Fibroblast of skin of right biceps (primary cell): ENCODE measurements around the gene PLA2G2C.
"Not testable (repeated sequence)": the region's sequence is repeated elsewhere in the genome, so short reads cannot be mapped to it uniquely, and the experiment has no call there.

Experiments
- DNase-seq: peaks from one replicate; pipeline ENCODE4 v3.0.0-alpha.2; 2013

The PLA2G2C gene

DNA sequence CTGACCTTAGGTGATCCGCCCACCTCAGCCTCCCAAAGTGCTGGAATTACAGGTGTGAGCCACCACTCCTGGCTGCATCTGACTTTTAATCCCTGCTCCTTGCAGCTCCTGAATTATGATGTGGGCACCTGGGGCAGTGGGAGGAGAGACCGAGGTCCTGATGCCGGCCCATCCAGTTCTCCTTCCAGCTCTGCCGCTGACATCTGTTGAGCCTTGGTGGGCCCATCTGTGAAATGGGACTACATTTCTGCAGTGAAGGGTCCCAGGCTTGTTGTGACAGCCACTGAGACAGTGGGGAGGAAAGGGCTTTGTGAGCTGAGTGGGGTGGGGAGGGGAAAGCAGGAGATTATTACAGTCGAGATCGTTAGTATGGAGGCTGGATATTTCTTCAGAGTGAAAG, 35.3 kb downstream of the PLA2G2C start:
- no peak for DNase-seq

- DNase-seq = no peak
Measured at GRCh38 chr1:20150326-20150705, 36.0 kb downstream of the PLA2G2C start.

- no peak for DNase-seq
Measured at GRCh38 chr1:20149601-20150325, 36.6 kb downstream of the PLA2G2C start.

GRCh38 chr1:20148571-20149500, 37.5 kb downstream of the PLA2G2C start:
- DNase-seq = no peak

DNA sequence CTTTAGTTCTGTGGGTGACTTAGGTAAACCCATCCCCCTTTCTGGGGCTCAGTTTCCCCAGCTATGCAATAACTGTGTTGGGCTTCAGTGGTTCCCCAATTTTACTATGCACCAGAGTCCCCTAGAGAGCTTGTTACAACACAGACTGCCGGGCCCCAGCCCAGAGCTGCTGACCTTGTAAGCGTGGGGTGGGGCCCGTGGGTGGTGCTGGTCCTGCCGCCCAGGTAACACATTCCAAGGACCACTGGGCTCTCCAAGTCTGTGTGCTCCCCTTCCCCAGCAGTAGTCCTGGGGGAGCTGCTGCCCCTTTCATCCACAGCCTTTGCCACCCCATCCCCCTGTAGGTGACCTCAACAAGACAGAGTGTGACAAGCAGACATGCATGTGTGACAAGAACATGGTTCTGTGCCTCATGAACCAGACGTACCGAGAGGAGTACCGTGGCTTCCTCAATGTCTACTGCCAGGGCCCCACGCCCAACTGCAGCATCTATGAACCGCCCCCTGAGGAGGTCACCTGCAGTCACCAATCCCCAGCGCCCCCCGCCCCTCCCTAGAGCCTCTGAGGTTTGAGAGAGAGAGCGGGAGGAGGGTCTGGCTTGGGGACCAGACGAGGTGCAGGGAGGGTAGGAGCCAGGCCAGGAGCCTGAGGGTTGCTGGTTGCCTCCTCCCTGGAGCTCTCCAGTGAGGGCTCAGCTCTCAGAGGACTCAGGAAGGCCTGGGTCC, 38.3 kb downstream of the PLA2G2C start:
- no peak for DNase-seq

DNA sequence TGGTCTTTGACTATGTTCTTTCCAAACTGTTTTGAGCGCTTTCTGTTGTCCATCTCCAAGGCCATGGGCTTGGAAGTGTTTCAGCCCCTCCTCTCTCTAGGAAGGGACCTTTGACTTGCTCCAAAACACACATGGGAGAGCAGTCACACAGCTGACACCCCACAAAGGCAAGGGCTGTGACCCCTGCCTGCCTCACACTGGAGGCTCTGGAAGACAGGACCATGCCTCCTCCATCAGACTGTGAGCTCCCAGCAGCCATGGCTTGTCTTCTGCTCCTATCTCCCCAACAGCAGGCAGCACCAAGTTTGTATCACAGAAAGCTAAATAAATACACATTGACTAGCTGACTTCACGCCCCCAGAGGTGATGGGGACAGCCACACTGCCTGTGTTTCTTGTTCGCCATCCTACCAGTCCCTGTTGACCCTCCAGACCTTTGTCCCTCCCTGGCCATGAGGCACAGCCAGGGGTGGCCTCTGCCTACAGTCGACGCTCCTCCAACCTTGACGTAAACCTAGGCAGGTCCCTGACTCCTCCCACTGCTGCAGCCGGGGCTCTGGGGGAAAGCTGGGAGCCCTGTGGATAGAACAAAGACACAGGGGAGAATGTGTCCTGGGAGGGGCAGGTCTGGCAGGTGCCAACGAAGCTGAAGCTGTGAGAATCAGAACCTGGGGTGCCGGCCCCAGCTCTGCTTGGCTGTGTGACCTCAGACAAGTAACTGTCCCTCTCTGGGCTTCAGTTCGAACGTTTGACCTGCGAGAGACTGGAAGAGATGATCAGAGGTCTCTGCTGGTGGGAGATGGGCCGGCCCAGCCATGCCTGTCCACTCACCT, 42.4 kb downstream of the PLA2G2C start:
- DNase-seq = no peak

DNA sequence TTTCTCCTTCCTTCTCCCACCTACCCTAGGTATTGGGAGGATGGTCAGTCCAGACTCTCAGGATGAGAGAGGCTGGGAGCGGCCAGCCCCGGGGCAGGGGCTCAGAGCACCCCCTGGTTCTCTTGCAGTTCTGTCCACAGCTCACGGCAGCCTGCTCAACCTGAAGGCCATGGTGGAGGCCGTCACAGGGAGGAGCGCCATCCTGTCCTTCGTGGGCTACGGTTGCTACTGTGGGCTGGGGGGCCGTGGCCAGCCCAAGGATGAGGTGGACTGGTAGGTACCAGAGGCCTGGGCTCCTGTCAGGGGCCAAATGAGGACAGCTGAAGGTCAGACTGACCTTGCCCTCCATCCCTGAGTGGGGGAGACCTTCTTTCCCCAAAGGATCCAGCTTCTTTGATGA, 43.0 kb downstream of the PLA2G2C start:
- DNase-seq = no peak

DNA sequence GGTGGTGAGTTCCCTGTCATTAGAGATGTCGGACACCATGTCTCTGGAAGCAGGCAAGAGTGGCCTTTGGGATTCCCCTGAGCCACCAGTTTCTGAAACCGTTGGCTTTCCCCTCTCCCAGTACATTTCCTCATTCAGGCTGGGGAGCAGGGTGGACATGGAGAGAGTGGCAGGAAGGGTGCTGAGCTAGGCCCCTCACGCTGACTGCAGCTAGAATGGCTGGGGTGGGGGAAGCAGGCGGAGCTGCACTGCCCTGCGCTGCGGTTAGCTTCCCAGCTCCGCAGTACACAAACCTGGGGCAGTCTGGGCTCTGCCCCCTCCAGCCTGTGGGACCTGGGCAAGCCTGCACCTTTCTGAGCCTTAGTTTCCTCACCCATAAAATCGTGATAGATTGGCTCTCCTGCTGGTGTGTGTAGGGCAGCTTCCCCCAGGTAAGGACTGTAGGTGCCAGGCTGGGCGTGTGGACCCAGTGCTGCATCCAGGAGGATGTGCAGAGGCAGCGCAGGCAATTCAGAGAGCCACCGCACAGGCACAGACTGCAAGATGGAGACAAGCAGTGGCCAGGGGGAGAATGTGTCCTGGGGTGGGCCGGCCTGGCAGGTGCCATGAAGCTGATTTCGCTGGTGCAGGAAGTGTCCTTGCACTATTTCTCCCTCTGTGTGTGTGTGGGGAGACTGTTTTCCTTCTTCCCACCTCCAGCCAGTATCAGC, 44.2 kb downstream of the PLA2G2C start:
- DNase-seq = no peak

GRCh38 chr1:20141466-20141865, 44.9 kb downstream of the PLA2G2C start:
- no peak for DNase-seq

DNA sequence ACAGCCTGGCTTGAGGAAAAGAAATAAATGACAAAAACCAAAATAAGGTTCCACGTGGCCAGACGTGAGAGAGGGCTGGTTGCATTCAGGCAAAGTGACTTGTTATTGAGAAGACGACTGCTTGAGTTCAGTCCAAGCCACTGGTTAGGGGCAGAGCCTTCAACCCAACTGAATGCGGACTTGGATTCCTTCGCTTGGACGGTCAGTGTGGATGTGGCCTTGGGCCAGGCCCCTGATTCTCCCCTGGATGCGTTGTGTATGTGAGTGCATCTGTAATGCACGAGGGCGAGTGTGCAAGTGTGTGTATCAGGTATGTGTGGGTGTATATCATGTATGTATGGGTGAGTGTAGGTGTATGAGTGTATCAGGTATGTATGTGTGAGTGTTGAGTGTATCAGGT, 45.3 kb downstream of the PLA2G2C start:
- DNase-seq = no peak

DNA sequence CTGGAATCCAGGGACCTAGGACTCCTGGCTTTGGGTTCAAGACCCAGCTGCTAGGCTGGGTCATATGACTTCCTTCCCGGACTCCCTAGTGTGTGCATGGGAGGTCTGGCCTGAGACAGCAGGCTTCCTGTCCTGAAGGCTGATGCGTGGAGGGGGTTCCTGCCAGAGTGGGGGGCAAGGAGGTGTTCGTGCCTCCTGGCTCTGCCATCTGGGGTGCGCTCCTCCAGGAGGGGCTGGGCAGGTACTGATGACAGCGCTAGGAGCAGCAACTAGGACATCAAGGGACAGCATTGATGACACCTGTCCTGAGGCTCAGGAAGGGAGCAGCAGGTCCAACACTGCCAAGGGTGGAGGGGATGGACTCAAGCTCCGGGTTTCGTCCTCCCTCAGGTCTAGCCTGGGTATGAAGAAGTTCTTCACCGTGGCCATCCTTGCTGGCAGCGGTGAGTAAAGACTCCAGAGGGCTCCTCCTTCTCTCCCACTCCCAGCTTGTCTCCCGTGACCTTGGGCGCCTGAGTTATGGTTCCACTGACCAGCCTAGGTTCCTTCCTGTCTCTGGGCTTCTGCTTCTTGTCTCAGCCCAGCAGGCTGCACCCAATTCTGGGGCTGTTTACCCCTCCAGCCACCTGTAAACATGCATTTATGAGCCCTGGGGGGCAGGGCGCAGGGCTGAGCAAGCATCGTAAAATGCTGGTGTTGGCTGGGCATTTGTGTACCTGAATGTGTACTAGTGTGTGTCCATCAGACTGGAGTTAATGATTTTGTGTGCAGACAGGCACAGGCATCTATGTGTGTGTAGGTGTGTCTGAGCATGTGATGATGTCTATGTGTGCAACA, 46.3 kb downstream of the PLA2G2C start:
- DNase-seq = no peak

DNA sequence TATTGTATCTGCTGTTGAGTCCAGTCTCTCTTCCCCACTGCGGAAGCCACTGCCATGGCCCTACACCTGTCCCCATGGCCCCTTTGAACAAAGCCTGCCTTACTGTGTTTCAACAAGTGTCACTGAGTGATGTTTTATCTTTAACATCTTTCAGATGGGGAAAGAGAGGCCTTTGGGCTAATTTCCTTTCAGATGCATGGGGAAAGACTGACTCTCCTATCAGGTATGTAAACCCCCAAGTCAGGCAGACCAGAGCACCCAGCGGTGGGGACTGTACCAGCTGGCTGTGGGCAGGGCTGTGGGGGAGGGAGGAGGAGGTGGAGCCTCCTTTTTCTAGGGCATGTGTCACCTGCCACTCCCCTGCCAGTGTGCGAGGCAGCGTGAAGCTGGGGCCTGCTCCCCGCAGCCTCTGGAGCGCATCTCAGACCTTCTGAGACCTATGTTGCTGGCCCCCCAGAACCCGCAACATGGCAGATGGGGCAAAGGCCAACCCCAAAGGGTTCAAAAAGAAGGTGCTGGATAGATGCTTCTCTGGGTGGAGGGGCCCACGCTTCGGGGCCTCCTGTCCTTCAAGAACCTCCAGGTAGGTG, 47.3 kb downstream of the PLA2G2C start, which contains the start of gene PLA2G2F:
Gene PLA2G2F (plus strand): TSS at position 363 of the 590 bp plus-strand sequence. CDS start 105 bp downstream, at position 468.
- no peak for DNase-seq

GRCh38 chr1:20138346-20138745, 48.0 kb downstream of the PLA2G2C start:
- DNase-seq = no peak

DNA sequence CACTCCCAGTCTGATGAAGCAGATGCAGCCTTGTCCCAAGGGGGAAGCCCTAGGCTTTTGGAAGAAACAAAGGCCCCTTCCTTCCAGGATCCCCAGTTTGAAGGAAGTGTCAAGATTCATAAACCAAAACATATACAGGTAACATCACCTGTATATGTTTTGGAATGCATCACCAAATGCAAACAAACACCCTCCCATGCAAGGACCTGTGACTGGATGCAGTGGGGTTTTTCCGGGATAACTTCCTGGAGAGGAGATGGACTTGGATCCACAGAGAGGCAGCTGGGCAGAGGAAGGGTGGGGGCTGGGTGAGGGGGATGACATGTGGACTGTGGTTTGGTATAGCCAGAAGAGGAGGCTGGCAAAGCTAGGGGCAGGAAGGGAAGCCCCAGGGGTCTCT, 48.7 kb downstream of the PLA2G2C start:
- no peak for DNase-seq

- DNase-seq = no peak
Measured at GRCh38 chr1:20137055-20137454, 49.3 kb downstream of the PLA2G2C start.

GRCh38 chr1:20136249-20136648, 50.1 kb downstream of the PLA2G2C start:
- no peak for DNase-seq

GRCh38 chr1:20134995-20135394, 51.3 kb downstream of the PLA2G2C start:
- DNase-seq = no peak

- DNase-seq = not testable (repeated sequence)
Measured at GRCh38 chr1:20130518-20130917, 55.8 kb downstream of the PLA2G2C start.

- no peak for DNase-seq
Measured at GRCh38 chr1:20126806-20127440, 59.4 kb downstream of the PLA2G2C start.
